HCT116 (cell line): ENCODE results near the gene MED27.

Experiments used
- CBX3 ChIP-seq: IDR thresholded peaks from 2 replicates; pipeline ENCODE4 v1.6.1; 2012; ENCODE audit warnings: low read depth
- CEBPB ChIP-seq: IDR thresholded peaks from 2 replicates; pipeline ENCODE4 v1.6.1; 2012; ENCODE audit warnings: low read depth
- EZH2phosphoT487 ChIP-seq: fragments of 200-600 bp; IDR thresholded peaks from 2 replicates; pipeline ENCODE4 v1.6.1; 2018; ENCODE audit warnings: antibody characterized with exemption, borderline replicate concordance
- JUND ChIP-seq: IDR thresholded peaks from 2 replicates; pipeline ENCODE4 v1.6.1; 2012
- POLR2A ChIP-seq: IDR thresholded peaks from 2 replicates; pipeline ENCODE4 v1.7.0; 2011; ENCODE audit warnings: borderline replicate concordance; ENCODE audit not compliant: insufficient read depth, insufficient read length; ENCODE audit errors: extremely low read depth
- RAD21 ChIP-seq: IDR thresholded peaks from 2 replicates; pipeline ENCODE4 v1.6.1; 2012; ENCODE audit warnings: low read depth, mild to moderate bottlenecking
- SIN3A ChIP-seq: IDR thresholded peaks from 2 replicates; pipeline ENCODE4 v1.6.1; 2012; ENCODE audit warnings: low read depth
- SRF ChIP-seq: IDR thresholded peaks from 2 replicates; pipeline ENCODE4 v1.6.1; 2012; ENCODE audit warnings: low read depth
- TCF7L2 ChIP-seq: IDR thresholded peaks from 2 replicates; pipeline ENCODE4 v1.7.0; 2011; ENCODE audit warnings: borderline replicate concordance, inconsistent platforms; ENCODE audit not compliant: insufficient read depth, insufficient read length; ENCODE audit errors: extremely low read depth
- YY1 ChIP-seq: IDR thresholded peaks from 2 replicates; pipeline ENCODE4 v1.6.1; 2011; ENCODE audit warnings: low read length, low read depth, moderate library complexity, mild to moderate bottlenecking; ENCODE audit not compliant: insufficient replicate concordance; ENCODE audit errors: extremely low read depth
- ZNF274 ChIP-seq: fragments of 200-500 bp; sonication (Bioruptor generic); IDR thresholded peaks from 2 replicates; pipeline ENCODE4 v1.6.1; 2014; ENCODE audit warnings: mild to moderate bottlenecking, low read depth, low read length, inconsistent platforms
- TF ChIP-seq, protein P1 (sequence below), 3 experiments: fragments of 200-600 bp in 1 of 3; sonication (generic) in 1 of 3; IDR thresholded peaks in 2 of 3; conservative IDR thresholded peaks in 1 of 3; 2 replicates each; pipeline ENCODE4 v1.5.1; 2012 to 2017; ENCODE audit warnings: low read depth in 2 of 3, low read length in 2 of 3, antibody characterized with exemption in 1 of 3, borderline replicate concordance in 1 of 3, control low read depth in 1 of 3, mild to moderate bottlenecking in 1 of 3, mixed read lengths in 1 of 3, mixed run types in 1 of 3, moderate library complexity in 1 of 3; ENCODE audit not compliant: insufficient read depth in 1 of 3

DNA sequence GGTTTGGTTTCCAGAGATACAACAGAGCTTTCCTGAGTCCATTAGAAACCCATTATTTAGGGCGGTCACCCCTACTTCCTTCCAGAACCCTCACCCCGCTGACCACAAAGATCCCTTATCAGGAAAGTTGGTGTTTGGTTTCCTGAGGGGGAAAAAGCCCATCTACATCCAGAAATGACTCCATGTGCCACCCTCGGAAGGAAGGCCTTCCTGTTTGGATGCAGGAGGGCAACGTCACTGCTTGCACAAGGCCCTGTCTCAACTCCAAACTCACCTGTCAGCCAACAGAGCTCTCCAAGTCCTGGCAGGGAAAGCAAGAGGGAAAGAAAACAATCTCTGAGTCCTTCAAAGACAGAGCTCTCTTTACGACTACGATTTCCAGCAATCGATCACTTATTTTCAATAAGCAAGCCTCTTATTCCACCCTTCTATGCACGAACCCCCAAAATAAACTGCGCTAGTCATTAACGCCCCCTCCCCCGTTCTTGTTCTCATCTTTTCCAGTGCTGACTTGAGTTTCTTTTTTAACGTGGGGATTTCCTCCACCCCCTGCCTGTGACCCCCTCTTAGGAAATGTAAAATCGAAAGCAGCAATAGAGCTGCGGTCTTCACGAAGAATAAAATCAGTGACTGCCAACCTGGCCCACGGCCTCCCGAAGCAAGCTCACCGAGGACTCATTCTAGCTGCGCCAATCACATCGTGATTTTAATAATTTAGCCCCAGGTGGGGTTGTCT is 46.4 kb upstream of the MED27 start:
- no peak for TF ChIP-seq EZH2phosphoT487
- TF ChIP-seq POLR2A = no peak
- no peak for TF ChIP-seq ZNF274
- TF ChIP-seq, protein P1, sequence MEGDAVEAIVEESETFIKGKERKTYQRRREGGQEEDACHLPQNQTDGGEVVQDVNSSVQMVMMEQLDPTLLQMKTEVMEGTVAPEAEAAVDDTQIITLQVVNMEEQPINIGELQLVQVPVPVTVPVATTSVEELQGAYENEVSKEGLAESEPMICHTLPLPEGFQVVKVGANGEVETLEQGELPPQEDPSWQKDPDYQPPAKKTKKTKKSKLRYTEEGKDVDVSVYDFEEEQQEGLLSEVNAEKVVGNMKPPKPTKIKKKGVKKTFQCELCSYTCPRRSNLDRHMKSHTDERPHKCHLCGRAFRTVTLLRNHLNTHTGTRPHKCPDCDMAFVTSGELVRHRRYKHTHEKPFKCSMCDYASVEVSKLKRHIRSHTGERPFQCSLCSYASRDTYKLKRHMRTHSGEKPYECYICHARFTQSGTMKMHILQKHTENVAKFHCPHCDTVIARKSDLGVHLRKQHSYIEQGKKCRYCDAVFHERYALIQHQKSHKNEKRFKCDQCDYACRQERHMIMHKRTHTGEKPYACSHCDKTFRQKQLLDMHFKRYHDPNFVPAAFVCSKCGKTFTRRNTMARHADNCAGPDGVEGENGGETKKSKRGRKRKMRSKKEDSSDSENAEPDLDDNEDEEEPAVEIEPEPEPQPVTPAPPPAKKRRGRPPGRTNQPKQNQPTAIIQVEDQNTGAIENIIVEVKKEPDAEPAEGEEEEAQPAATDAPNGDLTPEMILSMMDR (IDR thresholded peaks at IDR 0.05 in 2 of 3, conservative IDR thresholded peaks at IDR 0.05 in 1 of 3; ENCODE audit: borderline replicate concordance in 1 of 3, insufficient read depth in 1 of 3, low read depth in 2 of 3, low read length in 2 of 3) = no peak
- TF ChIP-seq JUND = no peak
- TF ChIP-seq SRF = no peak
- TF ChIP-seq RAD21 = no peak
- no peak for TF ChIP-seq SIN3A
- no peak for TF ChIP-seq TCF7L2
- no peak for TF ChIP-seq CEBPB
- TF ChIP-seq CBX3 = no peak
- no peak for TF ChIP-seq YY1
